GM18505 (cell line): Measurements from ENCODE around the gene GPR55.

ENCODE experiments used
- ATAC-seq: cut with Tn5 transposase; IDR thresholded peaks from one replicate; pipeline ENCODE4 v1.9.1; 2021; ENCODE audit not compliant: unreplicated experiment
- POLR2A ChIP-seq: IDR thresholded peaks from 4 replicates; pipeline ENCODE4 v1.6.1; 2011; ENCODE audit warnings: borderline replicate concordance; ENCODE audit not compliant: insufficient read depth, insufficient read length; ENCODE audit errors: extremely low read depth

Gene GPR55

GRCh38 chr2:230877759-230878598 is 47.1 kb downstream of the GPR55 start:
- no peak for ATAC-seq
- no peak for TF ChIP-seq POLR2A

GRCh38 chr2:230877116-230877758 is 47.8 kb downstream of the GPR55 start:
- no peak for TF ChIP-seq POLR2A
- ATAC-seq: no peak

GRCh38 chr2:230875347-230876315 is 49.4 kb downstream of the GPR55 start:
- ATAC-seq: no peak

DNA sequence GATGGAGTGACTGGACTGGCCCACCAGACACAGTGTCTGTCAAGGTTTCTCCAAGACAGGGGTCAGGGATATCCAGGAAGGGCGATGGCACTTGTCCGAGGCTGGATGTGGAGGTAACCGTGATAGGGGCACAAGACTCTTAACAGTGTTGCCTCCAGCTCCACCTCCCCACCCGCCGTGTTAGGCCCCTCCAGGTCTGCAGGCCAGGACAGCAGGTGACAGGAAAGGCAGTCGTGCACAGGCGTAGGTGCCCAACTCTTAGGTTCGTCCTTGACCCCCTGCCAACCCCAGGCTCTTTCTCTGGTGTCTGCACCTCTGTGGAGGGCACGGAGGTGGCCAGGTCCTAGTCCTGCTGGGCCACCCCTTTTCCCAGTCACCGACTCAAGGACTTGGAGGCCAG is 50.2 kb downstream of the GPR55 start:
- ATAC-seq: no peak
- no peak for TF ChIP-seq POLR2A

More at GRCh38 chr2:230875347-230876315, 49.4 kb downstream of the GPR55 start:
- TF ChIP-seq POLR2A: no peak

DNA sequence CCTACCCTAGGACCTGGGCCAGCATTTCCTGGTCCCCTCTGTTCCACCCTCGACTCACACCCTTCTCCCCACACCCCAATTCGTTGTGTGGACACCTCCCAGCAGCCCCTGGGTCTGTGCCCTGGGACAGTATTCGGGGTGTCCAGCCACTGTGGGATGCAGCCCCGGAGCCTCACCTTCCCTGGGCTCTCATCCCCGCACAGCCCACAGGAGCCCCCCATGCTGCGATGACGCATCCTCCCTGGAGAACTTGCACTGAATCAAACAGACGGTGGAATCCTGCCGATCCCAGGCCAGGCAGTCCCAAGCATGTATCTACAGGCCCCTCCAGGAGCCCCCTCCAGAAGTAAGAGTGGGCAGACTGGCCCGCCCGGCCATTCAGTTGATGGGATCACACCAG is 50.6 kb downstream of the GPR55 start:
- no peak for ATAC-seq

GRCh38 chr2:230873661-230874401 is 51.2 kb downstream of the GPR55 start:
- ATAC-seq: peak; percentile 52
- no peak for TF ChIP-seq POLR2A

More for the DNA sequence above, 50.6 kb downstream of the GPR55 start:
- TF ChIP-seq POLR2A: no peak

- TF ChIP-seq POLR2A: no peak
- ATAC-seq: peak; percentile 59
Observed at GRCh38 chr2:230872968-230873660, 51.9 kb downstream of the GPR55 start.

DNA sequence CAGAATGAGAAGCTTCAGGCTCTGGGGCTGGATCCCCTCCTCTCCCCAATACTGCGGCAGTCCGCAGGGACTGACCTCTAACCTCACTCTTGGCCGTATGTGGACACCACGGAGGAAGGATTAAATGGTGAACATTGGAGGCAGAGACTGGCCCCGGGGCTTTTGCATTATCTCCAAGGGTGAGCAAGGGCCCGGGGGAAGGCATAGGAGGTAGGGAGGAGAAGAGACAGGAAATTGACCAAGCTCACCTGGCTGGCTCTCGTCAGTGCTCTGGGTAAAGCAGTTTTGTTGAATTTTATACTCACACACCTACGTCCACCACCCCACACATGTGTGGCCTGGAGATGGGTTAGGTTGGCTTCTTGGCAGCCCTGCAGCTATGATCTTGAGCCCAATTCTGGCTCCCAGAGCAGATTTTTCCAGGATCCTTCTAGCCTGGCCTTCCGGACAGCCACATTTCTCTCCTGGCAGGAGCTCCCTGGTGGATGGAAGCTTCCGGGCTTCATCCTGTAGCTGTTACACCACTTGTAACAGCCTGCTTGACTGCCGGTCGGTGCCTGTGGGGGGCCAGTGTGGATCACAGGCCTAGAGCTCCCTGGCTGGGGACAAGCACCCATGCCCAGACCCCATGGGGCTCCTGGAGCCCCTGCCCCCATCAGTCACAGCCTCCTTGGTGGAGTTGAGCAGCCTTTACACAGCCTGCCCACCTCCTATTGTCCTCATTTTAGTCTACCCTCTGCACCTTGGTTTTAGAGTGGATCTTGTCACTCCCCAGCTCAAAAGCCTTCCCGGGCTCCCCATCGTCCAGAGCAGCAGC is 52.7 kb downstream of the GPR55 start:
- no peak for TF ChIP-seq POLR2A
- ATAC-seq: no peak

DNA sequence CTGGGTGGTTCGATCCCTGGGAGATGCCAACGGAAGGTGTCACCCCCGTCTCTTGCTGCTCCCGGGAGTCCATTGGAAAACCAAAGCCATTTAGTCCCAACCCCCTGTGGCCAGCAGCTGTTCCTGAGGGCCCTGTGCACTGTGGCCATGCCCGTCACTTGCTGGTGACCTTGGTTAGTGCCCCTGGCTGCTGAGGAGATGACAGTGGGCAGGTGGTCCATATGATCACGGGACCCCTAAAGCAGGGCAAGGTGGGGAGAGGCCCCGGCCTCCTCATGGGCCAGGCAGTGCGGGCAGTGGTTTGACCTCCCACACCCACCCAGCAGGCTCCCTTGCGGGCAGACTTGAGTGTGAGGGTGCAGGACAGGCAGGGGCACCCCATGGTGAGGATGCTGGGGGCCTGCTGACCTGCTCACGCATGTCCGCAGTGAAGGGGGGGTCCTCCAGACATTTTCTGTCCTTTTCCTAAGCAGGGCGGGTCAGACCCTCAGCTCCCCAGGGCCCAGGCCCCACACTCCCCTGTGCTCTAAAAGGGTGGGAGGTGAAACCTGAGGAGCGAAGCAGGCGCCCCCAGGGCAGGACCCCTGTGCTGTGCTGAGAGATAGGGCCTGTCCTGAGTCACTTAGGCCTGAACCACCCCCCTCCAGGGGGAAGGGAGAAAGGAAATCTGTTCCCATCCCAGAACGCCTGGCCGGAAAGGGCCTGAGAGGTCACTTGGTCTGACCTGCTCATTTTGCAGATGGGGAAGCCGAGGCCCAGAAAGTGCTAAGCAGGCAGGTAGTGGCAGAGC is 53.5 kb downstream of the GPR55 start:
- no peak for TF ChIP-seq POLR2A

GRCh38 chr2:230870544-230871360 is 54.3 kb downstream of the GPR55 start:
- no peak for TF ChIP-seq POLR2A
- no peak for ATAC-seq

More for the DNA sequence above, 53.5 kb downstream of the GPR55 start:
- ATAC-seq: no peak
